Right atrium auricular region (tissue), 2 donors: Measurements from ENCODE around the gene ASXL3. TPM values are rescaled to one million over a fixed set of nuclear protein-coding genes. Genes with fewer than 3 reads are reported as not detected.

Experiments used
- DNase-seq: peaks from one replicate; pipeline ENCODE4 v3.0.0-alpha.2; 2019; ENCODE audit warnings: low spot score
- H3K27ac ChIP-seq, 2 donors: fragments of 200-600 bp; sonication (generic); 1 replicate in 1 of 2; 2 replicates in 1 of 2; pipeline ENCODE4 v1.5.1; 2016 to 2019
- H3K27me3 ChIP-seq, 2 donors: fragments of 200-600 bp; sonication (generic); one replicate each; pipeline versions ENCODE4 v1.5.1 to v1.6.0; 2017 to 2019
- H3K36me3 ChIP-seq: fragments of 200-600 bp; sonication (generic); one replicate; pipeline ENCODE4 v1.5.1; 2016
- H3K4me1 ChIP-seq, 2 donors: fragments of 200-600 bp; sonication (generic); one replicate each; pipeline versions ENCODE4 v1.5.1 to v1.6.0; 2017 to 2019
- H3K4me3 ChIP-seq, 2 donors: fragments of 200-600 bp; sonication (generic); 1 replicate in 1 of 2; 2 replicates in 1 of 2; pipeline ENCODE4 v1.5.1; 2017 to 2019; ENCODE audit warnings: mild to moderate bottlenecking in 1 of 2, moderate library complexity in 1 of 2
- H3K9me3 ChIP-seq, 2 donors: fragments of 200-600 bp; sonication (generic); one replicate each; pipeline ENCODE4 v1.5.1; 2019
- CTCF ChIP-seq, 2 donors: fragments of 200-600 bp; sonication (generic); IDR thresholded peaks; one replicate each; pipeline ENCODE4 v1.5.1; 2019; ENCODE audit warnings: antibody characterized with exemption in 2 of 2
- total RNA-seq, 2 donors: library from RNA; depleted of rRNA; stranded (reverse); fragments of >200 nt; gene quantifications; one replicate each; pipeline ENCODE4 v1.1.0, GENCODE V29; 2016

ASXL3 gene
- total RNA-seq, 2 donors from 2014 or later, result 2.6 to 4.8 TPM

- Histone ChIP-seq H3K36me3 (no peaks in the 10 kb centered on the region), H3K27ac (no peak overlapping the region), H3K4me3 (no peak overlapping the region), H3K27me3 (no peaks in the 10 kb centered on the region), H3K9me3 (no peaks in the 10 kb centered on the region), H3K4me1 (no peaks in the 10 kb centered on the region)
- no peak for TF ChIP-seq CTCF (IDR thresholded peaks at IDR 0.05)
- no peak for DNase-seq
These were observed 63.1 kb downstream of the ASXL3 start for GRCh38 chr18:33641141-33641540.

- TF ChIP-seq CTCF (IDR thresholded peaks at IDR 0.05), result no peak
- H3K4me1 ChIP-seq, result no peaks in the 10 kb centered on the region
- no peak for DNase-seq
- H3K9me3 ChIP-seq, result no peaks in the 10 kb centered on the region
- H3K27ac ChIP-seq, result no peak overlapping the region
- no peaks in the 10 kb centered on the region for H3K36me3 ChIP-seq
- H3K4me3 ChIP-seq, result no peak overlapping the region
- no peaks in the 10 kb centered on the region for H3K27me3 ChIP-seq
These were observed 66.5 kb downstream of the ASXL3 start for GRCh38 chr18:33644494-33644893.

GRCh38 chr18:33647365-33647764 is 69.3 kb downstream of the ASXL3 start:
- Histone ChIP-seq H3K27me3 (no peaks in the 10 kb centered on the region), H3K27ac (no peak overlapping the region), H3K4me1 (no peaks in the 10 kb centered on the region), H3K9me3 (no peaks in the 10 kb centered on the region), H3K36me3 (no peaks in the 10 kb centered on the region), H3K4me3 (no peak overlapping the region)
- TF ChIP-seq CTCF (IDR thresholded peaks at IDR 0.05), result no peak
- DNase-seq, result no peak

- no peak for DNase-seq
- Histone ChIP-seq H3K27ac (no peak overlapping the region), H3K4me1 (peaks cover 0 to 7% of the 10 kb centered on the region in 2 donors), H3K27me3 (no peaks in the 10 kb centered on the region), H3K36me3 (no peaks in the 10 kb centered on the region), H3K9me3 (no peaks in the 10 kb centered on the region), H3K4me3 (no peak overlapping the region)
- TF ChIP-seq CTCF (IDR thresholded peaks at IDR 0.05), result no peak
These were observed 74.6 kb downstream of the ASXL3 start for GRCh38 chr18:33652635-33653034.

- H3K36me3 ChIP-seq, result no peaks in the 10 kb centered on the region
- H3K27ac ChIP-seq, result no peak overlapping the region
- no peak for TF ChIP-seq CTCF (IDR thresholded peaks at IDR 0.05)
- H3K27me3 ChIP-seq, result no peaks in the 10 kb centered on the region
- H3K9me3 ChIP-seq, result no peaks in the 10 kb centered on the region
- DNase-seq, result no peak
- H3K4me1 ChIP-seq, result peaks cover 0 to 12% of the 10 kb centered on the region in 2 donors
- no peak overlapping the region for H3K4me3 ChIP-seq
These were observed 75.2 kb downstream of the ASXL3 start for GRCh38 chr18:33653231-33653630.

- H3K9me3 ChIP-seq, result no peaks in the 10 kb centered on the region
- H3K27ac ChIP-seq, result no peak overlapping the region
- H3K4me3 ChIP-seq, result no peak overlapping the region
- no peak for DNase-seq
- no peaks in the 10 kb centered on the region for H3K36me3 ChIP-seq
- no peaks in the 10 kb centered on the region for H3K27me3 ChIP-seq
- H3K4me1 ChIP-seq, result peaks cover 0 to 13% of the 10 kb centered on the region in 2 donors
- TF ChIP-seq CTCF (IDR thresholded peaks at IDR 0.05), result no peak
These were observed 79.0 kb downstream of the ASXL3 start for GRCh38 chr18:33656889-33657448.
